DMS53 (cell line): ENCODE measurements around the gene TMEM82.

Experiments
- DNase-seq: peaks from one replicate; lab custom pipeline; 2025; lab: John Stamatoyannopoulos, UW

The TMEM82 gene

DNA sequence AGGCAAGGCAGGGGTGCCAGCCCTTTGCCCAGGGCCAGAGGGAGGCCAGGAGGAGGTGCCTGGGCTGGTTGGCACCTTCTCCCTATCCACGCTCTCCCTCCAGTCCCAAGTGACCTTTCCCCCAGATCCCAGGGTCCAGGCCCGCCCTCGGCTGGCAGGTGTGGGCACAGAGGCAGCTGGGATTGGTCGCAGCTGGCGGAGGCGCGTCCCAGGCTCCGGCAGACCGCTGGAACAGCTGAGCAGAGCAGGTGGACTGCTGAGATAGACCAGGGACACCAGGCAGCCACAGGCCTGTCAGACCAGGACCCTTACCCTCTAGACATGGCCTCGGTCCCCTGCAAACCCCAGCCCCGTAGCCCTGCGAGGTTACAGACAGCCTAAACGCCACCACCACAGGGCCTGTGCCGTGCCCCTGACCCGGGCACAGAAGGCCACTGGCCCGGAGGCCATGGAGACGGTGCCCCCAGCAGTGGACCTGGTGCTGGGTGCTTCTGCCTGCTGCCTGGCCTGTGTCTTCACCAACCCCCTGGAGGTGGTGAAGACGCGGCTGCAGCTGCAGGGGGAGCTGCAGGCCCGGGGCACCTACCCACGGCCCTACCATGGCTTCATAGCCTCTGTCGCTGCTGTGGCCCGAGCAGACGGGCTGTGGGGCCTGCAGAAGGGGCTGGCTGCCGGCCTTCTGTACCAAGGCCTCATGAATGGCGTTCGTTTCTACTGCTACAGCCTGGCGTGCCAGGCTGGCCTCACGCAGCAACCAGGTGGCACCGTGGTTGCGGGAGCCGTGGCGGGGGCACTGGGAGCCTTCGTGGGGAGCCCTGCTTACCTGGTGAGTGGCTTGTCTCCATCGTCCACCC is 6.0 kb upstream of the TMEM82 start, which contains the start of gene SLC25A34:
SLC25A34 (plus strand) TSS at position 221 of the 854 bp plus-strand sequence; CDS start at position 449, 228 bp downstream.
- peak; percentile 98 for DNase-seq

DNA sequence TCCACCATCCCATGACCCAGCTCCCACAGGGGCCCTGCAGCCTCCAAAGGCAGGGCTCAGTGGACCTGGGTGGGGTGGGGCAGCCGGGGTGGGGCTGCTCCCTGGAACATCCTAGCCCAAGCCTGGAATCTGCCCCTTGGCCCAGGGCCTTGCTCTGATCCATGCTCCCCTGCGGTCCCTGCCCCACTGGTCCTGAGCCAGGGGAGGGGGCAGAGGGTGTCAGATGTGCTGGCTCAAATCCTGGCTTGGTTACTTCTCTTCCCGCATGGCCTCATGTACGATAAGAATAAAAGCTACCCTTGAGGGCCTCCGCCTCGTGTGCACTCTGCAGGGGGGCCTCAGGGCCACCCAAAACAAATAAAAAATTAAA is 5.4 kb upstream of the TMEM82 start:
- no peak for DNase-seq

DNA sequence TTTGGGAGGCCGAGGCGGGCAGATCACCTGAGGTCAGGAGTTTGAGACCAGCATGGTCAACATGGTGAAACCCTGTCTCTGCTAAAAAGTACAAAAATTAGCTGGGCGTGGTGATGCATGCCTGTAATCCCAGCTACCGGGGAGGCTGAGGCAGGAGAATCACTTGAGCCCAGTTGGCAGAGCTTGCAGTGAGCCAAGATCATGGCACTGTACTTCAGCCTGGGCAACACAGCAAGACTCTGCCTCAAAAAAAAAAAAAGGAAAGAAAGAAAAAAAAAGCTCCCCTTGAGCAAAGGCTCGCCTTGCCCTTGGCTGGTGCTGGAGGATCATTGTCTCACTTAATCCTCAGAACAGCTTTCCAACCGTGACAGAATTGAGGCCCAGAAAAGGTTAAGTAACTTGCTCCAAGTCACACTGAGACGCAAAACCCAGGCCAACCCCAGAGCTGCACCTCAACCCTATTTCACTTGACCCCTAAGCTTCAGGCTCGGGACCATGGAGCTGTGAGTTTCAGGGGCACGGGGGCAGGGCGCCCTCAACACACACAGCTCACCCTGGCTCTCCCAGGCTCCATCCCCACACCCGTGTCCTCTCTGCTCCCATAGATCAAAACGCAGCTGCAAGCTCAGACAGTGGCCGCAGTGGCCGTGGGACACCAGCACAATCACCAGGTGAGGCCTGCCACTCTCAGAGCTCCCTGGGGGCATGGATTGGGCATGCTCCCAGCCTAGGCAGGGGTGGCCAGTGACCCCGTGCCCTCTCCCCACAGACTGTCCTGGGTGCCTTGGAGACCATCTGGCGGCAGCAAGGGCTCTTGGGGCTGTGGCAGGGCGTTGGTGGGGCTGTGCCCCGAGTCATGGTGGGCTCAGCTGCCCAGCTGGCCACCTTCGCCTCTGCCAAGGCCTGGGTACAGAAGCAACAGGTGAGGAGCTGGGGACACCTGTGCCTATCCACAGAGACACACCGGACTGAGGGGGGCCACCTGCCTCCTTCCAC is 4.7 kb upstream of the TMEM82 start:
- no peak for DNase-seq

DNA sequence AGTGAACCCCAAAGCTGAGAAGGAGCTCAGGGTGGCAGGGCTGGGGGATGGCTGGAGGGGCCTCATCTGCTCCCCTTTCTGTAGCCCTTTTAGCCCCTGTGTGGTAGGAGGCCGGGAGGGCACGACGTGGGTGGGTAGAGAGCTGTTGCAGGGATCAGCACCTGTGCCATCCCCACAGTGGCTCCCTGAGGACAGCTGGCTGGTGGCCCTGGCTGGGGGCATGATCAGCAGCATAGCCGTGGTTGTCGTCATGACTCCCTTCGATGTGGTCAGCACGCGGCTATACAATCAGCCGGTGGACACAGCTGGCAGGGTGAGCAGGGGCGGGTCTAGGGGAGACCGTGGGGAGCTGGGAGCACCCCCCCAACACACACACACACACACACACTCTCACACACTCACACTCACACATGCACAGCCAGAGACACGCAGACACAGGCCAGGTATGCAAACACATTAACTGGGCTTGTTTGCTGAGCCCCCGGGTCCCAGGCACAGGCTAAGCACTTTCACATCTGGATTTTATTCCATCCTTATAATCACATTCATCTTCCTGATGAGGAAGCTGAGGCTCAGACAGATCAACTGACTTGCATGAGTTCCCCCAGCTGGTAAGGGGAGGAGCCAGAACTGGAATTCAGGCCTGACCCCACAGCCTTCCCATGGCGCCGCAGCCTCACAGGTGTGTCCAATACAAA is 3.7 kb upstream of the TMEM82 start:
- DNase-seq = no peak

DNA sequence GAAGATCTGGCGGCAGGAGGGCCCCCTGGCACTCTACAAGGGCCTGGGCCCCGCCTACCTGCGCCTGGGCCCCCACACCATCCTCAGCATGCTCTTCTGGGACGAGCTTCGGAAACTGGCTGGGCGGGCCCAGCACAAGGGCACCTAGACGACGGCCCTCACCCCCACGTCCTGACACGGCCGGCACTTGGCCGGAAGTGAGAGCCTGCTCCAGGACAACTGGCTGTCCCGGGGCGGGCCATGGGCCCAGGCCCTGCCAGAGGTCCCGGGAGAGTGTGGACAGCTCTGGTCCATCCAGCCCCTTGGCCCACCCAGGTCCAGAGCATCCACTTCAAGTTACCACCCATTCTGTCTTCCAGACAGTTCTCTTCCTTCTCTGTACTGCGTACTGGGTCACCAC is 3.0 kb upstream of the TMEM82 start:
- no peak for DNase-seq

DNA sequence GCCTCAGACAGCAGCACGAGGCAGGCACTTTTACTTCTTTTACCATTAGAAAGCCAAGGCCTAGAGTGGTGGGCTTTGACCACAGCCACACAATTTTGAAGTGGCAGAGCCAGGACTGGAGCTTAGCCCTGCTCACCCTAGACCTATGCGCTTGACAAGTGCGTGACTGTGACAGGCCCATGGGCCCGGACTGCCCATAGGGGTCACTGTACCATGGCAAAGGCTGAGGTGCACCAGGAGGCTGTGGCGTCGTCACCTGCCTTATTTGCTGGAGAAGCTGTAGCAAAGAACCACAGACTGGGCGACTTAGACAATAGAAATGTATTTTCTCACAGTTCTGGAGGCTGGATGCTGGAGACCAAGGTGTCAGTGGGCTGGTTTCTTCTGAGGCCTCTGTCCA is 2.6 kb upstream of the TMEM82 start:
- peak; percentile 36 for DNase-seq

DNA sequence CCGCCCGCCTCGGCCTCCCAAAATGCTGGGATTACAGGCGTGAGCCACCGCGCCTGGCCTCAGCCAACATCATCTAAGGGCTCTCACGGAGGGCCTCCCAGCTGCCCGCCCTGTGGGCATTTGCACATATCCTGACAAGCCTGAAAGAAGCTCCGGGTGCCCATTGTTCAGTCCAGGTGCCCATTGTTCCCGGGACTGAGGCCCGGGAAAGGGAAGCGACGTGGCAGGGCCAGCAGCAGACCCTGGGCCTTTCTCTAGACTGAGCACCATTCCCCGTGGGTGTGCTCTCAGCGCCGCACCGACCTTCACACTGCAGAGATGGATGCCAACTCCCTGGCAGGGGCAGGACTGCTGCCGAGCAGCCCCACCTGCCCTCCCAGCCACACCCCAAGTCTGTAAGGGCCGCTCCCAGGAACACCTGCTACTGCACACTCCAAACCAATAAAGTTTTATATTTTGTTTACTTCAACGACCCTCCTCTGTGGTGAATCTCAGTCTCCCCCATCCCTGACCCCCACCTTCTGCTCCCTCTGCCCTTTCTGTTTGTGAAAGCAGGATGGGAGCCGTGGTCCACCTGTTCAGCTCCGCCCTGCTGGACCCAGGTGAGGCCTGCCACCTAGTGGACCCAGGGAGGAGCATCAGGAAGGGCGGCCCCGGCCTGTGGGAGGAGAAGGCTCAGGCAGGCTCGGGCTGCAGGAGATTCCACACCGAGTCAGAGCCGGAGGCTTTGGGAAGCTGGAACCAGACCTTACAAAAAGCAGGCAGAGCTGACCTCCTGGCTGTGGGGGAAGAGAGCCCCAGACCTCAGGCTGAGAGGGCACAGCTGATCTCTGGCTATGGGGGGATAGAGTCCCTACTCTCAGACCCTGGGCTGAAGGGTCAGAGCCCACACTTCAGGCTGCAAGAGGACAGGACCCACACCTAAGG is 1.1 kb upstream of the TMEM82 start:
- peak; percentile 95 for DNase-seq

DNA sequence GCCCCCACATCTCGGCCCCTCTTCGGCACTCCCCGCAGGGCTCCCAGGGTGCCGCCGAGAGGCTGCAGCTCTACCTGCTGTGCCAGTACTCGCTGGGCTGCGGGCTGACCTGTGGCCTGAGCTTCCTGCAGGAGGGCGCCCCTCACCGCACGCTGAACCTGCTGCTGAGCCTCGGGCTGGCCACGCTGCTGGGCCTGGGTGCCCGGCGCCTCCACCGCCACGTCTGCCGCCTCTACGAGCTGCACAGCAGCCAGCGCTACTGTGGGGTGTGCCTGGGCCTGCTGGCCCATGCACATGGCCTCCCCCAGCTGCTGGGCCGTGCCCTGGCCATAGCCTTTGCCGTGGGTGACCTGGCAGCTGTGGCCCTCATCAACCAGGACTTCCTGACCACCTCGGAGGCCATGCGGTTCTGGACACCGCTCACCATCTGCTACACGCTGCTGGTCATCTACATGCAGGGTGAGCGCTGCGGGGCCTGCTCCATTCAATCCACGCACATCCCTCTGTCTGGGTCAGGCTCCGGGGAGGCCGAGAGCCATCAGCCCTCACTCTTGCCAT is 1.9 kb downstream of the TMEM82 start:
- DNase-seq = no peak

DNA sequence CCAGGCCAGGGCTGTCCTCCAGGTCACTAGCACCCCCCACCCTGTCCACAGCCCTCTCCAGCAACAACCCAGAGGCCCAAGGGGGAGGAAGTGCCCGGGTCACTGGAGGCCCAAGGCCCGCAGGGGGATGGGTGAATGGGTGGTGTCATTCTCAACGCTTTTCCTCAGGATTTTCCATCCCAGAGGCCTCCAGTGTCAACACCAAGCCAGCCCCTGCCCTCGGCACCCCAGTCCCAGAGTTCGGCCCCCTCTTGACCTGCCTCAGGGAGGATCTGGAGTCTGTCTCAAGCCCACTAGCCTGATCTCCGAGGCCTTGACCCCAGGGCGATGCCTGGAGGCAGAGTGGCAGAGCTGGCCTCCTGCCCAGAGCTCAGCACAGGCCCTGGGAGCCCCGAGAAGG is 5.1 kb downstream of the TMEM82 start:
- no peak for DNase-seq

DNA sequence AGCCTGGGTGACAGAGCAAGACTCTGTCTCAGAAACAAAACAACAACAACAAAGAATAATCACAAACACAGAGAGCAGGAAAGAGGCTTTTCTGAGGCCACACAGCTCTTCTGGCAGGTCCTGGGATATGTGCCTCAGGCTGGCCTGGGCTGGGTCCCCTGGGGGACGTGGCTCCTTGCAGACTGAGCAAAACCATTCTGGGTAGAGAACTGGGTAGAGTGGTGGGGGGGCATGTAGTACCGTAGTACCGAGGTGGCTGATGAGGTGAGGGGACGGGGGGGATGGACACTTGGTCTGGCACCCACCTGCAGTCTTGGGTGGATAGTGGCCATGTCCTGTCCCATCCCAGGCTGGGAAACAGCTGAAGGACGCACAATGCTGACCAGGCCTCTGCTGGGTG is 6.0 kb downstream of the TMEM82 start:
- no peak for DNase-seq

DNA sequence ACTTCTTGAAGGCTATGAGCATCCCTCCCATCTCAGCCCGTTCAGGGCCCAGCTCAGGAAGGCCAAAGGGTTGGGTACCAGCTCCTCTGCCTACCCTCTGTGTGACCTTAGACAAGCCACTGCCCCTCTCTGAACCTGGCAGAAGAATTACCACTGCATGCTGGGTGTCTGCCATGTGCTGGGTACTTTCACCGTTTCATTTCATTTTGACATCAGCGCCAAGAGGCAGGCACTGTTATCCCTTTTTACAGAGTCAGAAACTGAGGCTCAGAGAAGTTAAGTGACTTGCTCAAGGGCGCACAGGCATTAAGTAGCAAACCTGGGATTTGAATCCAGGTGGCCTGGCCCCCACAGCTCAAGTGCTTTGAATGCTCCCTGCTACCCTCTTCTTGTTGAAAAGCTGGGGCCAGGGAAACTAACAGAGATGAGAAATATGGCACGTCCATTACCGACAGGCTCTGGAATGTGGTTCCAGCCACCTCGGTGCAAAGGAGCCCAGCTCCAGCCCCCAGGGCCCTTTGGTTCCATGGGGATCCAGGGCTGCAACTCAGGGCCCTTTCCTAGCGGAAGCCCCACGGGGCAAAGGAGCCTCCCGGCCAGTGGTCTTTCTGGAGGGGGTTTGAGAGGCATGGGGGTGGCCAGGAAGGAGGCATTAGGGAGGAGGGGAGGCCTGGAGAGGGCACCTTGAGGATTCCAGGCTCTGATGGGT is 6.5 kb downstream of the TMEM82 start:
- no peak for DNase-seq

DNA sequence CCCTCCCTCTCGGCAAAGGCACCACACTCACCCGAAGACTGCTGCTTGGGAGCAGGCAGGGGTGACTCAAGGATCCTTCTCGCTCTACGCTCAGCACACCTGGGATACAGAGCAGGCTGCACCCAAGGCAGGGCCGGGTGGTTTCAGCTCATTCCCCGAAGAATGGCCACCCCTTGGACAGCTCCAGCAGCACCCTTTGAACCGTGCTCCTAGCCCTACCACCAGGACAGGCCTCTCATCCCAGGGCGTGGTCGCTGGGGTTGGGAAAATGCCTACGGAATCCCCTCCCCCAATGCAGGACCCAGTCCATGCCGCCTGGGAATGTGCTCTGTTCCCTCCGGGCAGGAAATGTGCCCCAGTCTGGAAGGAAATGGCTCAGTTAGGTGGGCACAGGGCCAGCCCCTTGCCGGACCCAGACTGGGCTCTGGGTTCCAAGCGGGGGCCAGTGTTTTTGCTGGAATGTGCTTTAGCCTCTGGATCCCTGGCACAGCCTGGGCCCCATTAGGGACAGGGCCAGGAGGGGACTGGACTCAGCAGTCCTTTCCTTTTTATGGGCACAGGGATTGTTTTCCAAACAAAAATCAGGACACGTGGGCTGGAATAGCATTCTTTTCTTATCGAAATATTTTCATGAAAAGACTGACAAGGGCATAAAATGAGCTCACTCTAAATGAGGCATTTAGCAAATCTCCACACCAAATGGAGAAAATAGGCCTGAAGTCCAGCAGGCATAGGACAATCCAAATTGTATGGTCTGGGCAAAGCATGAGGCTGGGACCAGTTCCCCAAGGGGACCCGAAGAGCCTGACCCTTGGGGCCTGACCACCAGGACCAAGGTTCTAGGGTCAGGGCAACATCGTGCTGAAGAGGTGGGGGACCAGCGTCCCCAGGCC is 7.3 kb downstream of the TMEM82 start:
- DNase-seq = no peak

DNA sequence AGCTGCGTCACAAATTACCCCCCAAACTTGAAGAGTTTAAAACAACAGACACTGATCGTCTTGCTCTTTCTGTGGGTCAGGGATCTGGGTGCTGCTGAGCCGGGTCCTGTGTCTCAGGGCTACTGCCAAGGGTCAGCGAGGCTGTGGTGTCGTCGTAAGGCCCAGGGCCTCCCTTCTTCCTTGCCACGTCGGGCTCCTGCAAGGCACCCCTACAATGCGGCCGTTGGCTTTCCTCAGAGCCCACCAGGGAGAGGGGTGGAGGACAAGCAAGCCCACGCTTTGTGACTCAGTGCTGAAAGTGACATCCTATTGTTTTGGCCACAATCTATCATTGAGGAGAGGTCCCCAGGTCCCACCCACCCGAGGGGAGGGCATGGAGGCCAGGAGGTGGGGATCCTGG is 8.6 kb downstream of the TMEM82 start:
- no peak for DNase-seq

DNA sequence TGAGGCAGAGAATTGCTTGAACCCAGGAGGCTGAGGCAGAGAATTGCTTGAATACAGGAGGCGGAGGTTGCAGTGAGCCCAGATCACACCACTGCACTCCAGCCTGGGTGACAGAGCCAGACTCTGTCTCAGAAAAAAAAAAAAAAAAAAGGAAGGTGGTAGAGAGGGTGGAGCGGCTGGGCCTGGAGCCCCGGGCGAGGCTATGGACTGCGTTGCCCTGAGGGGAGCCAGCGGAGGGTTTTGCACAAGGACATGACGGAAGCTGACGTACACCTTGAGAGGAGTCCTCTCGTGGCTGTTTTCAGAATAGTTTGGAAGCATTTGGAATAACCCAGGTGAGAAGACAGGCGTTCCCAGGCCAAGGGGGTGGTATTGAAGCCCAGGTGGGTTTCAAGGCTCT is 9.4 kb downstream of the TMEM82 start:
- DNase-seq = no peak

DNA sequence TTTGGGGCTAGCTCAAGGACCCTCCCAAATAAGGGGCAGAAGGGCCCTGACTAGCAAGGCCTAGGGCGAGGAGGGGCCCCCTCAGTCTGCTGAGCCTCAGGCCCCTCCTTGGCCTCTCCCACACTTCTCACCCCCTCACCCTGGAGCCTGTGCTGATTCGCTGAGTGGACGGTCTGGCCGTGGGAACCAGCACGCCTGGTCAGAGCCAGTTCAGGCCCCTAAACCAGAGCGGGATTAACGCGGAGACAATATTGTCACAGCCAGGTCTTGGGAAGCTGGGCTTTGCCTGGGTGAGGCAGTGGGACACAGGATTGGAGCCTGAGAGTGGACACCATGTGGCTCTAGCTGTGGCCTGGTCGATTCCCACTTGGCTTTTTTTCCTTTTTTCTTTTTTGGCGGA is 11.5 kb downstream of the TMEM82 start:
- DNase-seq = no peak

DNA sequence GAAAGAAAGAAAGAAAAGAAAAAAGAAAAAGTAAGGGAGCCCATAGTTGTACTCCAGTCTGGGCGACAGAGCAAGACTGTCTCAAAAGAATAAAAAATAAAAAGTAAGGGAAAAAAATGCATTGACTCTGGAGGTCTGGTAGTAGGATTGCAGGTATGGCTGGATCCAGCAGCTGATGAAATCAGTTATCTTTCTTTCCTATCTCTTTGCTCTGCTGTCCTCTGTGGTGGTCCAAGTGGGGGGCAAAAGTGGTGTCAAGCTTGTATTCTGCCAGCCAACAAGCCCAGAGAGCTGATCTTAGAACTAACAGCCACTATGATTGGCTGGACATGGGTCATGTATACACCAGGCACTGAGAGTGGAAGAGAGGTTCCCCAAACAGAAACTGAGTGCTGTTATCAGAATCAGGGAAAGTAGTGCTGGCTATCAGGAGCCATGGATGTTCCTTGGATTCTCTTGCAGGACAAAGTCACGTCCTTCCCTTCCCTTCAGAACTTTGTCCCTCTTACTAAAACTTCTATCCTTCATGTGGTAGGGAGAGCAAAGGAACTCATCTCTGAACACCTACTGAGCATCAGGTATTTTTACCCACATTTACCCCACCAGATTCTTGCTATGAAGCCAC is 12.8 kb downstream of the TMEM82 start:
- DNase-seq = no peak

DNA sequence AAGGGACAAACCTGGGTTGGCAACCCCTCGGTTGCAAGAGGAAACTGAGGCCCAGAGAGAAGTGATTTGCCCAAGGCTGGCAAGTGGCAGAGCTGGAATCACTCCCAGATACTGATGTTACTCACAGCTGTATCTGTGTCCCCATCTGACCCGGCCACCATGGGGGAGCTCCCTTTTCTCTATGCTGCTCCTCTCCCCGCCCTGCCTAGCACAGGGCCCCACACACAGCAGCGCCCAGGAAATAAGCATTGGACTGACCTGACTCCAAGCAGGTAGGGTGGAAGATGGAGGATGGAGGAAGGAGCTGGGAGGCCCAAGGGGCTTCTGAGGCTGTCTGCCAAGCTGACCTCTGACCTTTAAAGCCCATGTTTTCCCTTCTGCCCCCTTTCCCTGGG is 13.3 kb downstream of the TMEM82 start:
- DNase-seq = no peak

DNA sequence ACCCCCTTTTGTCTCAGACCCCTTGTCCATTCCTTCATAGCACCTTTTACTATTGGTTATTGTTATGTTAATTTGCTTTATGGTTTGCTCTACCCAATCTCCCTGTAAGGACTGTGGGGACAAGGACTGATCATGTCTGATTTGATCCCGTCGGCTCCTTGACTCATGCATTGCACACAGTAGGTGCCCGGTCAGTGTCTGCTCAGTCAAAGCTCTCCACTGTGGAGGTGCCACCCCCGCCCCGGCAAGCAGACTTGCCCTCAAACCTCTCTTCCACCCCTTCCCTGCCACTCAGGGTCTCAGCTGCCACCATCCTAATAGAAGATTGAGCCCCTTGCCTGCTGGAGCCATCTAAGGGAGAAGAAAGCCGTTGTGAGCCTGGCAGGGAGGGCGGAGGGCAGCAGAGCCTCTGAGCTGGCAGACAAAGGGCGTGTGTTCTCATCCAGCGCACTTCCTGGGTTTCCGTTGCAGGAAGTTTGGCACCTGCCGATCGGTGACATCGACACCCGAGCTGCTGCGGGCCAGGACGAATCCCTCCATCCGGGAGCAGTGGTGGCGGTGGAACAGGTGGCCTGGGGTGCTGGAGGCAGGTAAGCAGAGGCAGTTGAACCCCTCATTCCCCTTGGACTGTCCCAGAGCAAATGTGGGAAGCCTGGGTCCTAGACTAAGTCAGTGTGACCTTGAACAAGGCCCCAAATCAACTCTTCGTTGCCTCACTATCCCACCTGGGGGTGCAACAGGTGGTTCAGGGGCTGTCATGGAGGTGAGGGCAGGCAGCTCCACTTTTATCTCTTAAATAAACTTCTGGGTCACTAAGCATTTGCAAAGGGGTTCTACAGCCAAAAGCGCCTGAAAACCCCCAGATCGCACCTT is 14.1 kb downstream of the TMEM82 start:
- peak; percentile 94 for DNase-seq
